Skeletal muscle tissue (tissue), 4 donors: Measurements from ENCODE around the gene FAM83F. TPM values are rescaled to one million over a fixed set of nuclear protein-coding genes. Genes with fewer than 3 reads are reported as not detected.

Source experiments
- H3K27ac ChIP-seq: one replicate; pipeline ENCODE4 v1.7.0; 2013; ENCODE audit warnings: mild to moderate bottlenecking, low read depth, low read length, inconsistent platforms
- H3K27me3 ChIP-seq, 3 donors: one replicate each; pipeline ENCODE4 v1.7.0; 2013; ENCODE audit warnings: low read length in 3 of 3; ENCODE audit not compliant: control insufficient read depth in 3 of 3, insufficient read depth in 3 of 3
- H3K36me3 ChIP-seq, 3 donors: one replicate each; pipeline ENCODE4 v1.7.0; 2013; ENCODE audit warnings: low read length in 3 of 3; ENCODE audit not compliant: control insufficient read depth in 3 of 3, insufficient read depth in 3 of 3
- H3K4me1 ChIP-seq, 3 donors: one replicate each; pipeline ENCODE4 v1.7.0; 2013; ENCODE audit warnings: low read length in 3 of 3, mild to moderate bottlenecking in 3 of 3; ENCODE audit not compliant: control insufficient read depth in 3 of 3, insufficient read depth in 3 of 3
- H3K4me3 ChIP-seq, 3 donors: one replicate each; pipeline ENCODE4 v1.7.0; 2013; ENCODE audit warnings: low read length in 3 of 3
- H3K9ac ChIP-seq, 3 donors: one replicate each; pipeline ENCODE4 v1.7.0; 2013; ENCODE audit warnings: low read length in 3 of 3, mild to moderate bottlenecking in 3 of 3, moderate library complexity in 2 of 3, low read depth in 1 of 3
- H3K9me3 ChIP-seq, 3 donors: one replicate each; pipeline ENCODE4 v1.7.0; 2013; ENCODE audit warnings: low read length in 3 of 3; ENCODE audit not compliant: control insufficient read depth in 3 of 3
- total RNA-seq: library from RNA; depleted of rRNA; stranded (reverse); fragments of >200 nt; gene quantifications from one replicate; pipeline ENCODE4 v1.2.3, GENCODE V29; 2014
- donor health status: Osteomylitis.

FAM83F gene
- total RNA-seq, 1 donor from 2014 or later: under 0.01 TPM

DNA sequence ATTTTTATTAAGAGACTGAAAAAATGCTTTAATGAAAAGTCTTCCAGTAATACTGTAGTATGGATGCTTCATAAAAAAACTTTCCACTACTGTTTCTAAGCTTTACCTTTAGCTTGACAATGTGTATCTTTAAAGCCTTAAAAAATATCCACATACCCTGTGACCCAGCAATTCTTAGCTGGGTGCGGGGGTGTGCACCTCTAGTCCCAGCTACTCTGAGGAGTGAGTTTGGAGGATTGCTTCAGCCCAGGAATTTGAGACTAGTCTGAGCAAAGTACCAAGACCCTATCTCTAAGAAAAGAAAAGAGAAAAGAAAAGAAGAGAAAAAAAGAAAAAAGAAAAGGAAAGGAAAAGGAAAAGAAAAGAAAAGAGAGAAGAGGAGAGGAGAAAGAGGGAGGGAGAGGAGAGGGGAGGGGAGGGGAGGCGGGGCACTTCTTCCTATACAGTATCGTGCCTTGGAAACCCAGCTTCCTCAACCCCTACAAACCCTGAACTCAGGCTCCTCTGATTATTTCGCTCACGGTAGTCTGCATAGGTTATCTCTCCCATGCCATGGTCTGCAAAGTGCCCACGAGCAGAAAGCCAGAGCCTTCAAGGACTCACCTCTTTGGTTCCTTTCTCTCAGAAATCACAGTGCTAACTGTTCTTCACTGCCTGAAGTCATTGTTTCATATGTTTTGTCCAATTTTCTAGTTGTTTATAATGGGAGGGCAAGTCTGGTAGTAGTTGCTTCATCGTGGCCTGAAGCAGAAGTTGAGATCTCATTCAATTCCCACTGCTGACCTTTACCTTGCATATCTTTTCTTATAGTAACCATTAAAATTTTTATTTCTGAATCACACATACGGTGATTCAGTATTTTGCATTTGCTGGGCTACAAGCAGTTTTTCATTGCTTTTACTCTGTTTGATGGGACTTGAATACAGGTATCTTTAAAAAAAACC is 82.2 kb downstream of the FAM83F start:
- Histone ChIP-seq H3K4me1 (peaks cover 6 to 14% (median 9%) of the 10 kb centered on the region in 3 donors), H3K27me3 (no peaks in the 10 kb centered on the region)

GRCh38 chr22:40077646-40078016 is 82.9 kb downstream of the FAM83F start:
- Histone ChIP-seq H3K27ac (no peak overlapping the region), H3K9ac (no peak overlapping the region), H3K27me3 (no peaks in the 10 kb centered on the region), H3K4me1 (peaks cover 11 to 20% (median 15%) of the 10 kb centered on the region in 3 donors), H3K4me3 (no peak overlapping the region), H3K36me3 (no peaks in the 10 kb centered on the region), H3K9me3 (no peaks in the 10 kb centered on the region)

More for the DNA sequence above, 82.2 kb downstream of the FAM83F start:
- Histone ChIP-seq H3K27ac (no peak overlapping the region), H3K9me3 (no peaks in the 10 kb centered on the region), H3K36me3 (no peaks in the 10 kb centered on the region), H3K9ac (no peak overlapping the region), H3K4me3 (no peak overlapping the region)

DNA sequence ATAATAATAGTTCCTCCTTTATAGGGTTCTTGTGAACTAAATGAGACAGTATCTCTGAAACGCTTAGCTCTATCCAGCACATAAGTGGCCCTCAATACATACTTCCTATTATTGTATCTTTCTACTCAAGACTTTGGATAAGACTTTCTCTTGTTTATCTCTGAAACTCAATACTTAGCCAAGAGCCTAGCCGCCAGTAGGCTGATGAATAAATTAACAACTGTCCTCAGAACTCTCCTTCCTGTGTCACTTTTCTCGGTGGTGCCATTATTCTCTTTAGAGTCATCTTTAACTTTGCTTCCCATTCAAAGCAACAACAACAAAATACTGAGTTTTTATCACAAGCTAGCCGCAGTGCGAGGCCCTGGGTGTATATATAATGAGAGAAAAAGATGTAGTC is 86.9 kb downstream of the FAM83F start:
- Histone ChIP-seq H3K36me3 (no peaks in the 10 kb centered on the region), H3K27me3 (no peaks in the 10 kb centered on the region), H3K4me3 (no peak overlapping the region), H3K9ac (no peak overlapping the region), H3K27ac (no peak overlapping the region), H3K4me1 (peaks cover 29 to 32% (median 31%) of the 10 kb centered on the region in 3 donors), H3K9me3 (no peaks in the 10 kb centered on the region)

DNA sequence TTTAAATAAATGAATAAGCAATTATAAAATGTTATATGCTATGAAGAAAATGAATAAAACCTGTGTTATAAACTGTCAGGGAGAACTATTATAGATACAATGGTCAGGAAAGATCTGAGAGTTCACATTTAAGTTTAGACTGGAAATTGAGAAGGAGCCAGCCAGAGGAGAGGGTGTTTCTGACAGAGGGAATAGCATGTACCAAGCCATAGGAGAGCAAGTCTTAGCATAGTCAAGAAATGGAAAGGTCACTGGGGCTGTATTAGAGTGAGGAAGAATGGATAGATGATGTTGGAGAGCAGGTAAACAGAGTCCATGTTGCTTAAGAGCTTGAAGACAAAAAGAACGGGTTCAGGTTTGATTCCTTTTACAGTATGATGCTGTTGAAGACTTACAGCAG is 87.4 kb downstream of the FAM83F start:
- Histone ChIP-seq H3K4me1 (peaks cover 29 to 32% (median 31%) of the 10 kb centered on the region in 3 donors), H3K27ac (no peak overlapping the region), H3K9ac (no peak overlapping the region), H3K4me3 (no peak overlapping the region), H3K9me3 (no peaks in the 10 kb centered on the region), H3K27me3 (no peaks in the 10 kb centered on the region), H3K36me3 (no peaks in the 10 kb centered on the region)

DNA sequence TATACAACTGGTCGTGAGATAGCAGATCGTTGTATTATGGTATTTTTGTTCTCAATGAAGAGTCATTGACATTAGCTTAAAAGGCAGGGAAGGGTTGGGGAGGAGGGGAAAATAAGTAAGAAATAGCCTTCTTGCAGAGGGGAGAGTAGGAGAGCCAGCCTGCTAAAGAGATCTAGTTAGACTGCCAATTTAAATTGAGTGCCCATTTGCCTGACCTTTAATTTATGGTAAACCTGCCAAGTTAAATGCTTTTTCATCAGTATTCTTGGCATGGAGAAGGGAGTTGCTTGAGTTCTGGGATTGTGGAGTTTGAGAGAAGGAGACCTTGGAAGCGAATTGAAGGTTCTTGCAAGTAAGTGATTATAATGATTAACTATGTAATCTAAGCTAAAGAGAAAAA is 89.0 kb downstream of the FAM83F start:
- H3K27ac ChIP-seq: no peak overlapping the region
- peaks cover 29 to 32% (median 31%) of the 10 kb centered on the region in 3 donors for H3K4me1 ChIP-seq
- no peaks in the 10 kb centered on the region for H3K36me3 ChIP-seq
- peak overlapping the region in 1 of 3 donors; percentile 17 for H3K4me3 ChIP-seq
- no peaks in the 10 kb centered on the region for H3K27me3 ChIP-seq
- H3K9ac ChIP-seq: no peak overlapping the region
- no peaks in the 10 kb centered on the region for H3K9me3 ChIP-seq

- Histone ChIP-seq H3K9me3 (no peaks in the 10 kb centered on the region), H3K9ac (no peak overlapping the region), H3K27ac (no peak overlapping the region), H3K4me3 (peak overlapping the region in 1 of 3 donors; percentile 17), H3K36me3 (no peaks in the 10 kb centered on the region), H3K4me1 (peaks cover 29 to 32% (median 31%) of the 10 kb centered on the region in 3 donors), H3K27me3 (no peaks in the 10 kb centered on the region)
Measured at GRCh38 chr22:40084246-40084645, 89.5 kb downstream of the FAM83F start.

GRCh38 chr22:40088818-40089217 is 94.1 kb downstream of the FAM83F start:
- Histone ChIP-seq H3K4me1 (peaks cover 4 to 11% (median 10%) of the 10 kb centered on the region in 3 donors), H3K36me3 (no peaks in the 10 kb centered on the region), H3K27ac (no peak overlapping the region), H3K27me3 (no peaks in the 10 kb centered on the region), H3K4me3 (no peak overlapping the region), H3K9me3 (no peaks in the 10 kb centered on the region), H3K9ac (no peak overlapping the region)

Other genes starting within 250 kb of the FAM83F start
- not detected for gene ENTHD1, start 101.2 kb upstream of the FAM83F start, total RNA-seq
- under 0.01 TPM for gene GRAP2, start 93.9 kb upstream of the FAM83F start, total RNA-seq
- gene TMA7B, start 34.6 kb upstream of the FAM83F start, total RNA-seq: 0.52 TPM
- 28.2 TPM for gene TNRC6B, start 183.0 kb downstream of the FAM83F start, total RNA-seq